ENCODE results near the gene KRTAP12-1. TPM values are rescaled to one million over a fixed set of nuclear protein-coding genes. Genes with fewer than 3 reads are reported as not detected.

Gene KRTAP12-1
- total RNA-seq, 1 experiment from 2014 or later, result 0.80 TPM

- TF ChIP-seq CTCF (conservative IDR thresholded peaks at IDR 0.05; ENCODE audit: low read depth, low read length) (no peak), EZH2 (IDR thresholded peaks at IDR 0.05; ENCODE audit: borderline replicate concordance, low read depth, low read length, poor library complexity, severe bottlenecking) (no peak)
- ChIA-PET POLR2A (ENCODE audit: low non-redundant PET) (no interaction called here), CTCF (no interaction called here)
- Histone ChIP-seq H3K27ac (ENCODE audit: low read depth, low read length, poor library complexity, severe bottlenecking) (no peak overlapping the region), H3K9me3 (ENCODE audit: low read depth, low read length, poor library complexity, severe bottlenecking) (peaks cover 16% of the 10 kb centered on the region), H3K4me1 (ENCODE audit: insufficient read depth, low read length, poor library complexity, severe bottlenecking) (no peaks in the 10 kb centered on the region), H3K36me3 (ENCODE audit: insufficient read depth, low read length, poor library complexity, severe bottlenecking) (no peaks in the 10 kb centered on the region), H3K27me3 (replicated peaks; ENCODE audit: insufficient read depth, low read depth, low read length, poor library complexity) (no peaks in the 10 kb centered on the region), H3K4me3 (ENCODE audit: low read depth, low read length, poor library complexity, severe bottlenecking) (no peak overlapping the region)
- no peak for DNase-seq (ENCODE audit: low spot score)
- intact Hi-C loops (cut with micrococcal nuclease; ENCODE audit: unreplicated experiment), result no loop called here
- BruUV-seq (replicated peaks), result no TSS peak
Measured at GRCh38 chr21:44632067-44632466, 49.9 kb downstream of the KRTAP12-1 start.

Other genes with a start within 250 kb of the KRTAP12-1 start
- gene LRRC3, start 226.7 kb downstream of the KRTAP12-1 start, total RNA-seq (2021), result 1.5 and 3.1 TPM in 2 replicates
- 0.28 and 0.47 TPM in 2 replicates for gene KRTAP10-1, start 142.0 kb downstream of the KRTAP12-1 start, total RNA-seq (2021)
- gene KRTAP10-2, start 130.7 kb downstream of the KRTAP12-1 start, total RNA-seq (2021), result 0.26 and 0.69 TPM in 2 replicates
- 0.62 TPM in 1 of 2 replicates, not detected in the other for gene KRTAP10-3, start 123.4 kb downstream of the KRTAP12-1 start, total RNA-seq (2021)
- gene KRTAP10-4, start 108.4 kb downstream of the KRTAP12-1 start, total RNA-seq (2021), result not detected in 2 replicates
- 0.33 TPM in 1 of 2 replicates, not detected in the other for gene KRTAP10-5, start 101.6 kb downstream of the KRTAP12-1 start, total RNA-seq (2021)
- gene KRTAP10-6, start 89.7 kb downstream of the KRTAP12-1 start, total RNA-seq (2021), result 0.39 TPM in 1 of 2 replicates, not detected in the other
- gene KRTAP10-7, start 81.6 kb downstream of the KRTAP12-1 start, total RNA-seq (2021), result not detected in 2 replicates
- gene KRTAP10-8, start 70.1 kb downstream of the KRTAP12-1 start, total RNA-seq (2021), result not detected in 2 replicates
- not detected in 2 replicates for gene KRTAP10-9, start 55.1 kb downstream of the KRTAP12-1 start, total RNA-seq (2021)
- gene KRTAP10-10, start 44.8 kb downstream of the KRTAP12-1 start, total RNA-seq (2021), result not detected in 2 replicates
- not detected in 2 replicates for gene KRTAP10-11, start 35.7 kb downstream of the KRTAP12-1 start, total RNA-seq (2021)
- 0.81 and 1.0 TPM in 2 replicates for gene KRTAP12-4, start 27.5 kb downstream of the KRTAP12-1 start, total RNA-seq (2021)
- gene KRTAP12-3, start 24.2 kb downstream of the KRTAP12-1 start, total RNA-seq (2021), result not detected in 2 replicates
- 1.6 and 1.8 TPM in 2 replicates for gene KRTAP12-2, start 15.2 kb downstream of the KRTAP12-1 start, total RNA-seq (2021)
- gene KRTAP10-12, start 15.0 kb upstream of the KRTAP12-1 start, total RNA-seq (2021), result not detected in 2 replicates
- 8.3 and 12.4 TPM in 2 replicates for gene TSPEAR, start 29.4 kb upstream of the KRTAP12-1 start, total RNA-seq (2021)
- gene UBE2G2, start 119.7 kb upstream of the KRTAP12-1 start, total RNA-seq (2021), result 204 and 212 TPM in 2 replicates
- 124 and 132 TPM in 2 replicates for gene SUMO3, start 135.9 kb upstream of the KRTAP12-1 start, total RNA-seq (2021)
- 216 and 217 TPM in 2 replicates for gene PTTG1IP, start 191.5 kb upstream of the KRTAP12-1 start, total RNA-seq (2021)
- gene ITGB2, start 238.7 kb upstream of the KRTAP12-1 start, total RNA-seq (2021), result 5.0 and 7.4 TPM in 2 replicates